Coronary artery (tissue), 2 donors: ENCODE data around the gene STT3A.

ENCODE experiments used
- DNase-seq: peaks from one replicate; pipeline ENCODE4 v3.0.0-alpha.2; 2017; ENCODE audit warnings: low spot score
- H3K27ac ChIP-seq, 2 donors: fragments of 200-600 bp; sonication (generic); one replicate each; pipeline ENCODE4 v1.5.1; 2016 to 2019
- H3K4me3 ChIP-seq: fragments of 200-600 bp; sonication (generic); 2 replicates; pipeline ENCODE4 v1.5.1; 2016; ENCODE audit warnings: mild to moderate bottlenecking, moderate library complexity
- TF ChIP-seq, protein P1 (sequence below): fragments of 200-600 bp; sonication (generic); IDR thresholded peaks from one replicate; pipeline ENCODE4 v1.5.1; 2019; ENCODE audit warnings: antibody characterized with exemption

STT3A gene

GRCh38 chr11:125561924-125562323 lies 30.7 kb upstream of the STT3A start:
- no peak overlapping the region for H3K27ac ChIP-seq
- TF ChIP-seq, protein P1, sequence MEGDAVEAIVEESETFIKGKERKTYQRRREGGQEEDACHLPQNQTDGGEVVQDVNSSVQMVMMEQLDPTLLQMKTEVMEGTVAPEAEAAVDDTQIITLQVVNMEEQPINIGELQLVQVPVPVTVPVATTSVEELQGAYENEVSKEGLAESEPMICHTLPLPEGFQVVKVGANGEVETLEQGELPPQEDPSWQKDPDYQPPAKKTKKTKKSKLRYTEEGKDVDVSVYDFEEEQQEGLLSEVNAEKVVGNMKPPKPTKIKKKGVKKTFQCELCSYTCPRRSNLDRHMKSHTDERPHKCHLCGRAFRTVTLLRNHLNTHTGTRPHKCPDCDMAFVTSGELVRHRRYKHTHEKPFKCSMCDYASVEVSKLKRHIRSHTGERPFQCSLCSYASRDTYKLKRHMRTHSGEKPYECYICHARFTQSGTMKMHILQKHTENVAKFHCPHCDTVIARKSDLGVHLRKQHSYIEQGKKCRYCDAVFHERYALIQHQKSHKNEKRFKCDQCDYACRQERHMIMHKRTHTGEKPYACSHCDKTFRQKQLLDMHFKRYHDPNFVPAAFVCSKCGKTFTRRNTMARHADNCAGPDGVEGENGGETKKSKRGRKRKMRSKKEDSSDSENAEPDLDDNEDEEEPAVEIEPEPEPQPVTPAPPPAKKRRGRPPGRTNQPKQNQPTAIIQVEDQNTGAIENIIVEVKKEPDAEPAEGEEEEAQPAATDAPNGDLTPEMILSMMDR = no peak
- DNase-seq = no peak
- no peak overlapping the region for H3K4me3 ChIP-seq

- TF ChIP-seq, protein P1 = no peak
- Histone ChIP-seq H3K4me3 (no peak overlapping the region), H3K27ac (no peak overlapping the region)
- DNase-seq = no peak
Measured at GRCh38 chr11:125562430-125562829, 30.2 kb upstream of the STT3A start.

DNA sequence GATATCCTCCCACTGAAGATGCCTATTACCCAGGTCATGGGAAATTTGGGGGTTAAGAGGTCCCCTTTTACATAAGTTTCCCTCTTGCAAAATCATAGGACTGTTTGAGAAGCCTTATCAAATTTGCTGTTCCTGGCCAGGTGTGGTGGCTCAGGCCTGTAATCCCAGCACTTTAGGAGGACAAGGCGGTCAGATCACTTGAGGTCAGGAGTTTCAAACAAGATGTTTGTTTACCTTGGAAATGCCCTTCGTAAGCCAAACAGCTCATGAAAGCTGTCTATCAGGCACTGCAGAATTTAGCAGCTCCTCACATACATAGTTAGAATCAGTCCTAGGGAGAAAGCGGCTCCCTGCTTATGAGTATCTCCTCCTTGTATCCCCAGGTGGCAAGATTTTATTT lies 28.3 kb upstream of the STT3A start:
- no peak overlapping the region for H3K4me3 ChIP-seq
- no peak for DNase-seq
- TF ChIP-seq, protein P1 = no peak
- H3K27ac ChIP-seq = no peak overlapping the region

DNA sequence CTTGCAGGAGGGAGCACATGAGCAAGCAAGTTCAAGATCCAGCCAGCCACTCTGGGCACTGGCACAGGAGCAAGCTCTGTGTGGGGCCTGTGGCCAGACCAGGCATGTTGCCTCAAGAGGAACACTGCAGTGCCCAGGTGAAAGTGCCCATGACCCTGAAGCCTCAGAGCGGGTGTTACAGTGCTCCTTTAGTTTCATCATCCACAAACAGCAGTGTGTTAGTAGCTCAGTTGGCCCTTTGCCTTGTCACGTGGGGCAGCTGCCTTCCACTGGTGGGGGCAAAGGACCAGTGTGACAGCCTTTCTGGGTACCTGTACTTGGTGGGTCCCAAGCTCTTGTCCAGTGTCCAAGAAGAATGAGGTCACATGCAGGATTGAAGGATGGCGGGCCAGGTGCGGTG lies 26.4 kb upstream of the STT3A start:
- Histone ChIP-seq H3K4me3 (no peak overlapping the region), H3K27ac (no peak overlapping the region)
- DNase-seq = no peak
- TF ChIP-seq, protein P1 = no peak

GRCh38 chr11:125568970-125569914 lies 23.4 kb upstream of the STT3A start, which contains the start of gene EI24:
EI24 (plus strand) TSS chr11:125569477; CDS start chr11:125572528, 3,051 bp downstream.
- peak within 1 kb of the TSS; percentile 99 for H3K4me3 ChIP-seq
- peak within 1 kb of the TSS; percentile 78 to 93 for H3K27ac ChIP-seq
- peak; percentile 92 for DNase-seq
- TF ChIP-seq, protein P1 = peak; percentile 44

GRCh38 chr11:125569915-125570621 lies 22.6 kb upstream of the STT3A start:
- DNase-seq = no peak
- H3K27ac ChIP-seq = peak overlapping the region; percentile 78 to 93
- peak overlapping the region; percentile 99 for H3K4me3 ChIP-seq
- TF ChIP-seq, protein P1 = no peak
